ENCODE measurements around the gene RNU1-1.

DNA sequence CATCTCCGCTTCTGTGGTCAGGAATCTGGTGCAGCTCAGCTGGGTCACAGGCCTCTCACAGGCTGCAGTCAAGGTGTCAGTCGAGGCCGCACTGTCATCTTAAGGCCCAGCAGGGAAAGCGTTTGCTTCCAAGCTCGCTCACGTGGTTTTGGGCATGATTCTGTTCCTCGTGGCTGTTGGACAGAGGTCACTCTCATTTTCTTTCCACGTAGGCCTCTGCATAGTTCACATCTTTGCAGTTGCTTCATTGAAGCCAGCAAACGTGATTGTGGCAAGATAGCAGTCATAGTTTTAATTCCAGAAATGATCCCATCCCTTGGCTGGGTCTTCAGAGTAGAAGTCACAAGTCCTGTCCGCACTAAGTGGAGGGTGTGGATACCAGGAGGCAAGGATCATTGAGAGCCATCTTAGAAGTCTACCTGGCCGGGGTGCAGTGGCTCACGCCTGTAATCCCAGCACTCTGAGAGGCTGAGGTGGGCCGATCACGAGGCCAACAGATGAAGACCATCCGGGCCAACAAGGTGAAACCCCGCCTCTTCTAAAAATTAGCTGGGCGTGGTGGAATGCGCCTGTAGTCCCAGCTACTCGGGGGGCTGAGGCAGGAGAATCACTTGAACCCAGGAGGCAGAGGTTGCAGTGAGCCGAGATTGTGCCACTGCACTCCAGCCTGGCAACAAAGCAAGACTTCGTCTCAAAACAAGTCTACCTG lies 49.0 kb downstream of the RNU1-1 start:
- TF ChIP-seq TAF1 (IDR thresholded peaks at IDR 0.05; ENCODE audit: borderline replicate concordance, low read depth, low read length): no peak
- TF ChIP-seq, protein P1, sequence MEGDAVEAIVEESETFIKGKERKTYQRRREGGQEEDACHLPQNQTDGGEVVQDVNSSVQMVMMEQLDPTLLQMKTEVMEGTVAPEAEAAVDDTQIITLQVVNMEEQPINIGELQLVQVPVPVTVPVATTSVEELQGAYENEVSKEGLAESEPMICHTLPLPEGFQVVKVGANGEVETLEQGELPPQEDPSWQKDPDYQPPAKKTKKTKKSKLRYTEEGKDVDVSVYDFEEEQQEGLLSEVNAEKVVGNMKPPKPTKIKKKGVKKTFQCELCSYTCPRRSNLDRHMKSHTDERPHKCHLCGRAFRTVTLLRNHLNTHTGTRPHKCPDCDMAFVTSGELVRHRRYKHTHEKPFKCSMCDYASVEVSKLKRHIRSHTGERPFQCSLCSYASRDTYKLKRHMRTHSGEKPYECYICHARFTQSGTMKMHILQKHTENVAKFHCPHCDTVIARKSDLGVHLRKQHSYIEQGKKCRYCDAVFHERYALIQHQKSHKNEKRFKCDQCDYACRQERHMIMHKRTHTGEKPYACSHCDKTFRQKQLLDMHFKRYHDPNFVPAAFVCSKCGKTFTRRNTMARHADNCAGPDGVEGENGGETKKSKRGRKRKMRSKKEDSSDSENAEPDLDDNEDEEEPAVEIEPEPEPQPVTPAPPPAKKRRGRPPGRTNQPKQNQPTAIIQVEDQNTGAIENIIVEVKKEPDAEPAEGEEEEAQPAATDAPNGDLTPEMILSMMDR (IDR thresholded peaks at IDR 0.05): no peak
- no peak for TF ChIP-seq NRF1 (IDR thresholded peaks at IDR 0.05; ENCODE audit: low read depth, low read length)
- no peak for TF ChIP-seq POLR2AphosphoS5 (IDR thresholded peaks at IDR 0.05; ENCODE audit: low read depth, low read length)
